HuH-7 (cell line): ENCODE results near the gene AKR1C3.
A peak's percentile ranks its signal among the peaks of the same experiment; 100 is the strongest.
"Not testable (repeated sequence)": the region's sequence is repeated elsewhere in the genome, so short reads cannot be mapped to it uniquely, and the experiment has no call there.

Experiments used
- DNase-seq: peaks from one replicate; pipeline ENCODE4 v3.0.0; 2011; ENCODE audit warnings: low spot score

The AKR1C3 gene

DNA sequence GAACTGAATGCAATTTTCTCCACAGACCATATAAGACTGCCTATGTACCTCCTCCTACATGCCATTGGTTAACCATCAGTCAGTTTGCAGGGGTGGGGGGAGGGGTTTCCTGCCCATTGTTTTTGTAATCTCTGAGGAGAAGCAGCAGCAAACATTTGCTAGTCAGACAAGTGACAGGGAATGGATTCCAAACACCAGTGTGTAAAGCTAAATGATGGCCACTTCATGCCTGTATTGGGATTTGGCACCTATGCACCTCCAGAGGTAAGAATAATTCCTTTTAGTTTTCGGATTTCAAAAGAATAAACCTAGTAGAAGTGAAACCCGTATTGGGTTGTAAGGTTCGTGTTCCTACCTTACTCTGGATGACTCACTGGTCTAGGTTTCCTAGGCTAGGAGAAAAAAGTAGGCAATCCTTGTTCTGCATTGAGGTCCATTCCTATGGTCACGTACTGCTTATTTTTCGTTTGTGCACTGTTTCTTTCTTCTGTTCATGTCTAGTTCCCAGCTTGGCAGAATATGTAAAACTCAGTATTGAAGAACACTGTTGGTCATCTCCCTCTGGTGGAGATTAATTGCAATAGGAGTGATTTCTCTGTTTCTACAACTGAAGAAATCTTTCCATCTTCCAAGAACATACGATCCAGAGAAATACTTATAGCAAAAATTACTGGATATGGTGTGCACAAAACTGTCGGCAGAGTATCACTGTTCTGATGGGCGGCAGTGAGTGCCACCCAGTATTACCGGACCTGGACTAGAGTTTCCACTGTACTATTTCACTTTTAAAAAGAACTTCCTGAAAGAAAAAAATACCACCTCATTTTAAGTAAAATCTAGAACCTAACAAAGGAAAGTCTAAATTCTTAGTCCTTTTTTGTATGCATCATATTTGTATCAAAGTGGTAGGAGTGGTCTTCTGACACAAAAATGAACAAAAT lies at the start of gene AKR1C3:
Gene AKR1C3 (plus strand): TSS at position 150 of the 941 bp plus-strand sequence. CDS start 31 bp downstream, at position 181.
- no peak for DNase-seq

- DNase-seq = no peak
Observed at GRCh38 chr10:5045095-5045494, 49.1 kb upstream of the AKR1C3 start.

DNA sequence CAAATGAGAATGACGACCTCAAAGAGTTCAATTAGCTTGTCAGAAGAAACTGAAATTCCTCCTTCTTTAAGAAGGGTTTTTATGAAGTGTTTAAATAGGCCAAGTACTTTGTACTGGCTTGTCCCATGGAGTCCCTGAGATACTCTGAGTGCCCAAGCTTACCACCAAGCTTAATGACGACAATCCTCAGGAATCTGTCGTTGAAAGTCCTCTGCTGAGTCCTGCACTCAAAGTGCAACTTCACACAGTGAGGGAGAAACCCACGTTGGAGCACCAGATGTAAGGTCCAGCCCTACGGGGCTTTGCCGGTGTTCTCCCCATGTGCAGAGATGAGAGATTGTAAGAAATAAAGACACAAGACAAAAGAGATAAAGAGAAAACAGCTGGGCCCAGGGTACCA lies 47.8 kb upstream of the AKR1C3 start:
- no peak for DNase-seq

- not testable (repeated sequence) for DNase-seq
Observed at GRCh38 chr10:5047055-5047454, 47.2 kb upstream of the AKR1C3 start.

- no peak for DNase-seq
Observed at GRCh38 chr10:5047912-5048628, 46.1 kb upstream of the AKR1C3 start.

DNA sequence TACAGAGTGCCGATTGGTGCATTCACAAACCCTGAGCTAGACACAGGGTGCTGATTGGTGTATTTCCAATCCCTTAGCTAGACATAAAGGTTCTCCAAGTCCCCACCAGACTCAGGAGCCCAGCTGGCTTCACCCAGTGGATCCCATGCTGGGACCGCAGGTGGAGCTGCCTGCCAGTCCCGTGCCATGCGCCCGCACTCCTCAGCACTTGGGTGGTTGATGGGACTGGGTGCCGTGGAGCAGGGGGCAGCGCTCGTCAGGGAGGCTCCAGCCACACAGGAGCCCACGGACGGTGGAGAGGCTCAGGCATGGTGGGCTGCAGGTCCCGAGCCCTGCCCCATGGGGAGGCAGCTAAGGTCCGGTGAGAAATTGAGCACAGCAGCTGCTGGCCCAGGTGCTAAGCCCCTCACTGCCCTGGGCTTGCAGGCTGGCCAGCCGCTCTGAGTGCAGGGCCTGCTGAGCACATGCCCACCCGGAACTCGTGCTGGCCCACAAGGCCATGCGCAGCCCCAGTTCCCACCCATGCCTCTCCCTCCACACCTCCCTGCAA lies 41.2 kb upstream of the AKR1C3 start:
- DNase-seq = not testable (repeated sequence)

DNA sequence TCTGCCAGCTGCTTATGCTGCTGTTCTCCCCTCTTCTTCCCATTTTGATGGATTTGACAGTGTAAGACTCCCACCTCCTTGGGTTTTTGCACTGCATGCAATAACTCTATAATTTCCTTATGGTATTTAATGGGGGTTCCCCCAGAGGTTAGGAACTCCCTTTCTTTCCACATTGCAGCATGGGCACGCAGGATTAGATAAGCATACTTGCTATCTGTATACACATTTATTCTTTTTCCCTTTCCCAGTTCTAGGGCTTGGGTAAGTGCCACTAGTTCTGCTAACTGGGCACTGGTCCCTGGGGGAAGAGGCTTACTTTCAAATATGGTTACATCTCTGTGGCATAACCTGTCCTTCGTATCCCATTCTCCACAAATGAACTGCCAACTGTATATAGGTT lies 39.4 kb upstream of the AKR1C3 start:
- not testable (repeated sequence) for DNase-seq

GRCh38 chr10:5059267-5059666 lies 34.9 kb upstream of the AKR1C3 start:
- not testable (repeated sequence) for DNase-seq

- not testable (repeated sequence) for DNase-seq
Observed at GRCh38 chr10:5060791-5061190, 33.4 kb upstream of the AKR1C3 start.

- DNase-seq = no peak
Observed at GRCh38 chr10:5064656-5065055, 29.6 kb upstream of the AKR1C3 start.

DNA sequence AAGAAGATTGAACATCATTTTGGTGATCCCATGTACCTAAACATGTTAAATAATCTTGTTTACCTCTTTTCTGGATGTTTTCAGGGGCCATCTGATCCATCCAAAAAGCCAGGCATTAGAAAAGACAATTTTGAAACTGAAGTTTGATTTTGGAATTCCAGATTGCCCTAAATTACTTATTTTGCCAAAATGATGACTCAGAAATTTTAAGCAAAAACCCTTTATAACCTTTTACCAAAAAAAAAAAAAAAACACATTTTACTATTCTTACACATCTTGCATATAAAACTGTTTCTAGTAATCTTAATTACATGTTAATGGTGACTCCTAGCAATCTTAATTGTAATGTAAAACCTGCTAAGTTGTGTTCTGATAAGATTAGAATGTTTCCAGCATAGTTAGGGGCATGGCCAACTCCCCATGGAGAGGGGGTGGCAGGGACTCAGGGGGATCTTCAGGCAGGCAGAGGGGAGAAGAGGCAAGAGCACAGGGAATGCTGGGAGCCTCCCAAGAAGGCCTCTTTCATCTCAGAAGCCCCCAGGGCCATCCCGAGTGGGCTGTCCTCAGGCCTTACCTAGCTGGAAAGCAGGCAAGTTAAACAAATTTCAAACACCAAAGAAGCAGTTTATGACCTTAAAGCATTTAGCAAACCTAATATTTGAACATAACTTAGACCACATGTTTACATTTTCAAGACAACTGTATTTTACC lies 25.8 kb upstream of the AKR1C3 start:
- DNase-seq = no peak

- DNase-seq = no peak
Observed at GRCh38 chr10:5070648-5071410, 23.4 kb upstream of the AKR1C3 start.

DNA sequence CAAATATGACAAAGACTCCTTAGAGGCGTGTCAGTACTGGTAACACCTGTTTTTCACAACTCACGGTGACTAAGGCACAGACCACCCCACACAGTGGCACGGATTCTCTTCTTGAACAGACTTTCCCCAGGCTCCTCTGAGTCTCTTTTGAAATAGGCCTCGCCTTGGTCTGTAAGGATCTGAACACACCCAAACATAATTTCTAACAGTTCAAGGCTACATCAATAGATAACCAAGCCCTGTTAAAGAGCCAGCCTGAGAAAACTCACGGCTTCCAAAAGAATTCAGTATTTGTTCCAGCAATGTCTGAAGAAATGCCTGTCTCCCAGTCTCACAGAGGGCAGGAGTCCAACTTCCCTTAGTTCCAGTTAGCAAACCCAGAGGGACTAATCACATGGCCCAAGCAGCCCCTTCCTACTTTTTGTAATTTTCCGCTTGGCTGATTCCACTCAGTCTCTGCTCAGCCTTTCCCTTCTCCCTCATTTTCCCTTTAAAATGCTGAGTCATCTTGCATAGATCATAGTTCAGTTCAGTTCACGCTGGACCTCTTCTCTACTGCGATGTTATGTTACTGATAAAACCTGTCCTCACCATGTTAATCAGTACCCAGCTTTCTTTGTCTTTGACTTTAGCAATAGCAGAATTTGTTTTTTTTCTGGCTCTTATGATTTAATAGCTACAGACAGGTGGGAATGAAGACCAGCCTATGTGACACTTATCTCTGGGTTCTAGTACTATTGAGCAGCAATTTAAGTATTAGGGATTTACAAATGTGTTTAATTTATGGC lies 22.6 kb upstream of the AKR1C3 start:
- DNase-seq = peak; percentile 69

GRCh38 chr10:5073659-5074058 lies 20.6 kb upstream of the AKR1C3 start:
- no peak for DNase-seq

- DNase-seq = no peak
Observed at GRCh38 chr10:5076615-5077014, 17.6 kb upstream of the AKR1C3 start.

- DNase-seq = no peak
Observed at GRCh38 chr10:5078547-5079180, 15.6 kb upstream of the AKR1C3 start.

- DNase-seq = no peak
Observed at GRCh38 chr10:5079306-5079830, 14.8 kb upstream of the AKR1C3 start.

GRCh38 chr10:5079836-5080235 lies 14.4 kb upstream of the AKR1C3 start:
- DNase-seq = no peak

DNA sequence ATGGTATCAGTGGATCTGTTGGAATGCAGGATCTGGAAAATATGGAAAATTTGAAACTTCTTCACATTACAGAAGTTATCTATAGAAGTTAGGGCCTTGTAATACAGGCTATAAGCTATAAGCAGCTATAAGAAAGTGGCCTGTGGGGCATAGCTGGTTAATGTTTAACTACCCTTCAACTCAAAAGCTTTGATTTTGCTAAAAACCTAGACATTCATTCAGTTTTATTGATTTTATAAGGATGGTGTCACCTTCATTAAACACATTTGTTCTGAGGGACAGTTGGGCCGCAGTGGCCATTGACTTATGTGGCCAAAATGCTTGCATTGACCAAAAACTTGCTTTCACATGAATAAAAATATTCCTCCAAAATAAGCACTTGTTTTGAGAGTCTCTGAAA lies 13.1 kb upstream of the AKR1C3 start:
- no peak for DNase-seq
